BE2C (cell line): ENCODE data around the gene USP46.

ENCODE experiments used
- DNase-seq: peaks from one replicate; pipeline ENCODE4 v3.0.0-alpha.2; 2020
- H3K27me3 ChIP-seq: fragments of 250-450 bp; sonication (Bioruptor Pico); 2 replicates; pipeline ENCODE4 v1.5.1; 2020; ENCODE audit warnings: mild to moderate bottlenecking
- H3K36me3 ChIP-seq: fragments of 250-450 bp; sonication (Bioruptor Pico); 2 replicates; pipeline ENCODE4 v1.5.1; 2020; ENCODE audit warnings: mild to moderate bottlenecking
- H3K4me1 ChIP-seq: fragments of 250-450 bp; sonication (Bioruptor Pico); 2 replicates; pipeline ENCODE4 v1.5.1; 2020
- H3K4me3 ChIP-seq: 2 replicates; pipeline ENCODE4 v1.5.1; 2011; ENCODE audit warnings: low read depth, low read length
- H3K9me3 ChIP-seq: fragments of 250-450 bp; sonication (Bioruptor Pico); 2 replicates; pipeline ENCODE4 v1.5.1; 2020
- TF ChIP-seq, protein P1 (sequence below): IDR thresholded peaks from 2 replicates; pipeline ENCODE4 v1.5.1; 2012; ENCODE audit warnings: mild to moderate bottlenecking, low read depth, low read length

The USP46 gene

DNA sequence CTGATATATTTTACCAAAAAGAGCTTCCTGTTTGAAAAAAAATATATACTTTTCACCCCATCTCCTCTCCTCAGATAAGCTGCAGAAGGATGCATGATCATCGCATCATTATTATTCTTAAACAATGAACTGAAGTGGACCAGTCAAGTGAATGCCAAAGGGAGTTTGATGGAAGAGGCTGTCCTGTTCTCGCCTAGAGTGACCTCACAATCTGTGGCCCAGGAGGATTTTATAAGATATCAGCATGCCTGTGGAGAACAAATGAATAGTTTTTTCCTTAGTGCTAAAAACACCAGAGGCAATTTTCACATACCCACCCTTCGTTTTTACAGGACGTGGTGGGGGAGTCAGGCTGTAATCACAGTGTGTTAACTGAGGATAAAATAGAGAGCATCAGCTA lies 112.7 kb downstream of the USP46 start:
- no peak for DNase-seq
- no peaks in the 10 kb centered on the region for H3K9me3 ChIP-seq
- no peaks in the 10 kb centered on the region; the same call in none of the 2 replicates for H3K4me1 ChIP-seq
- H3K36me3 ChIP-seq, result no peaks in the 10 kb centered on the region
- H3K27me3 ChIP-seq, result no peaks in the 10 kb centered on the region
- H3K4me3 ChIP-seq, result no peak overlapping the region
- TF ChIP-seq, protein P1, sequence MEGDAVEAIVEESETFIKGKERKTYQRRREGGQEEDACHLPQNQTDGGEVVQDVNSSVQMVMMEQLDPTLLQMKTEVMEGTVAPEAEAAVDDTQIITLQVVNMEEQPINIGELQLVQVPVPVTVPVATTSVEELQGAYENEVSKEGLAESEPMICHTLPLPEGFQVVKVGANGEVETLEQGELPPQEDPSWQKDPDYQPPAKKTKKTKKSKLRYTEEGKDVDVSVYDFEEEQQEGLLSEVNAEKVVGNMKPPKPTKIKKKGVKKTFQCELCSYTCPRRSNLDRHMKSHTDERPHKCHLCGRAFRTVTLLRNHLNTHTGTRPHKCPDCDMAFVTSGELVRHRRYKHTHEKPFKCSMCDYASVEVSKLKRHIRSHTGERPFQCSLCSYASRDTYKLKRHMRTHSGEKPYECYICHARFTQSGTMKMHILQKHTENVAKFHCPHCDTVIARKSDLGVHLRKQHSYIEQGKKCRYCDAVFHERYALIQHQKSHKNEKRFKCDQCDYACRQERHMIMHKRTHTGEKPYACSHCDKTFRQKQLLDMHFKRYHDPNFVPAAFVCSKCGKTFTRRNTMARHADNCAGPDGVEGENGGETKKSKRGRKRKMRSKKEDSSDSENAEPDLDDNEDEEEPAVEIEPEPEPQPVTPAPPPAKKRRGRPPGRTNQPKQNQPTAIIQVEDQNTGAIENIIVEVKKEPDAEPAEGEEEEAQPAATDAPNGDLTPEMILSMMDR, result no peak

- H3K27me3 ChIP-seq, result no peaks in the 10 kb centered on the region
- H3K36me3 ChIP-seq, result no peaks in the 10 kb centered on the region
- TF ChIP-seq, protein P1, result peak; percentile 97
- DNase-seq, result peak; percentile 73
- H3K9me3 ChIP-seq, result no peaks in the 10 kb centered on the region
- peak overlapping the region; percentile 24; the same call in 1 of the 2 replicates for H3K4me3 ChIP-seq
- H3K4me1 ChIP-seq, result no peaks in the 10 kb centered on the region; the same call in none of the 2 replicates
These were observed 113.7 kb downstream of the USP46 start for GRCh38 chr4:52545099-52546069.
